Activated CD4-positive, CD25-positive, alpha-beta regulatory T cell treated with anti-CD3 and anti-CD28 coated beads, Interleukin-2, amount 50 U/mL, for 16 hours (primary cell): ENCODE data around the gene ZNF692.

ENCODE experiments used
- DNase-seq: peaks from one replicate; pipeline ENCODE4 v3.0.0-alpha.2; 2020; ENCODE audit warnings: low read depth, low spot score

Gene ZNF692

DNA sequence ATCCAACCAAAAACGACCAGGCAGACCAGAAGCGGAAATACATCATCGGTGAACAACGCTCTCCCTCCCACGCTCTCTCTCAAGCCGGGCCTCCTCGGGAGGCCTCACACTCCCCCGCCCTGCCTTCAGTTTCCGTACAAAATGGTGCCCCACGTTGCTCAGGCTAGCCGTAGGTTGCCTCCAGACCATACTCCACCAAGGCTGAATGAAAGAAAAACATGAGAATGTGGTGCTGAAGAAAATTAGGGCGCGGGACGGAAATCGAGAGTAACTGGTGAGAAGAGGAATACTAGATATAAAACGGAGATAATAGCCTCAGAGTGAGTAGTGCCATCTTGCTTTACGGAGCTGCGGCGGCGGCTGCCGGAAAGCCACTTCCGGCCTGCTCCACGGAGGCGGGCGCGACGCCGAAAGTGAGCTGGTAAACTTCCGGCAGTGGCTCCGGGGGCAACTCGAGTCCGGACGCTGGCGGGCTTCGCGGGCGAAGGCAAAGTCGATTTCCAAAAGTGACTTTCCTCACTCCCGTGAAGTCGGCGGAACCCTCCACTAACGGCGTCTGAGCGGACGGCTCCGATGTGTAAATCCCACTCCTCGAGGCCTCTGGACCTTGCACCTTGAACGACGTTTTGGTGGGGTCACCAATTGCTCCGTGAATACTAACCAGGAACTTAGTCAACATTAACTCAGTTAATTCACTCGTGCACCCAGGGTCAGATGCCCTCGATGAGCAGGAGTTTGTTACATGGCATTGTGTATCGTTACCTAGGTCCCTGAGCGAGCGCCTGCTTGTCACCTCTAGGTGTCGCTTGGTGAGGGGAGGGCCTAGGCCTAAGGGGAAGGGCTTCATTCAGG, 32.8 kb downstream of the ZNF692 start, which contains the start of gene SH3BP5L:
SH3BP5L (minus strand) TSS at position 7 of the 852 bp plus-strand sequence. CDS start 980 bp downstream, outside the sequence.
- peak; percentile 82 for DNase-seq

DNA sequence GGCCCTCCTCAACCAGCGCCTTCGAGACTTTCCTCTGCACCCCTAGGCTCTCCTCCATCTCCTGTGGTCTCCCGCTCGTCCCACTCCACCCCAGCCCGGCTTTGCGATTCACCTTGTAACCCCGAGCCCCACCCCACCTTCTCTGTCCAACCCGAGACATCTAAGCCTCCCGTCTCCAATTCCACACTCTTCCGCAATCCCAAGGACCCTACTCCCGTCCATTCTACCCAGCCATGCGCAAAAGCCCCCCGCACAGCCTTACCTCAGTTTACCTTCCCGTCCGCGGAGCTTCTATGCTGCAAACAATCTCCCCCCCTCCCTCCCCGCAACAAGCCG, 33.3 kb downstream of the ZNF692 start:
- DNase-seq: peak; percentile 4

DNA sequence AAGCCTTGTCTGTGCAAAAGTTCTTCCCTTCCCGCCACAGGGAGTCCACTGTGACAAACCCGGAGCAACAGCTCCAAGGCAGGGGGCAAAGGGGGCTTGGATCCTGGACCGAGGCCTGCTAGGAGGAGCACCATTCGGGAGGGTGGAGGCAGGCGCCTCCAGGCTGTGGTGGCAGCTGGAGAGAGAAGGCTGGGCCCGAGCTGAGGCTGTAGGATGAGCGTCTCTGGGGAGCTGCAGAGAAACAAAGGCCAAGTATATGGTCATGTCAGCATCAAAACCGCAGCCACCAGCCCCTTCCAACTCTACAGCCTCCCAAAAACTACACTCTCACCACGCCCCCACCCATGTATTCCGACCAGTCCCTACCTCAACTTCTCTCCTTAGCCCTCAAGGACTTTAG, 33.7 kb downstream of the ZNF692 start:
- no peak for DNase-seq

DNA sequence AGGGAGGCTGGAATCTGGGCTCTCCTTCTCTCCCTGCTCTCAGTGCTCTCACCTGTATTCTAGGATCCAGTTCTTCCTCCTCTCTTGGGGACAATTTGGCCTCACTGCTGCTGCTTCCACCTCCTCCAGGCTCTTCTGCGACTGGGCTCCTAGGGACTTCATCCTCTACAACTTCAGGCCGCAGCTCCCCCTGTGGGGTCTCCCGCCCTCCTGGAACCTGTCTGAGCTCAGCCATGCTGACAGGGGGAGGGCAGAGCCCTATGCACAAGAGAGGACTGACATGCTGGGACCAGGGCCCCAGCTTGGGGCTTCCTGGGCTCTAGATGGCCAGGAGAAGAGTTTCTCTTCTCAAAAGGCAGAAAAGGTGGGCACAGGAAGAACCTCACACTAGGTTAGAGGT, 34.2 kb downstream of the ZNF692 start:
- DNase-seq: no peak

DNA sequence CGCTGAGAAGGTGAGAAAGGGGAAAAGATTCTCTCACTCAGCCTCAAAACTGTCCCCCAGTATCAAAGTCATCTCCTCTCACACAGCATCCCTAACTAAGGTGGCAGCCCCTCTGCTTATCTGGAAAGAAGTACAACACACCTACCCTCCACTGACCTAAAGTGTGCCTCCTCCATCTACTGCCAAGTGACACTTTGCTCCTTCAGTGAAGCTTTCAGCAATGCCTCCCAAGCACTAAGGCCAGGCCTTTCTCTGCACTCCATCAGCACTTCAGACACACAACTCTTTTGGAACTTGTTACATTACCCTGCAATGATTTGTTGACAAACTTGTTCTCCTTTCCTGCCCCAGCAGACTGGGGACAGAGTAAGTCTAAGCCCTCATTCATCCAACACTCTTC, 34.6 kb downstream of the ZNF692 start:
- DNase-seq: no peak

DNA sequence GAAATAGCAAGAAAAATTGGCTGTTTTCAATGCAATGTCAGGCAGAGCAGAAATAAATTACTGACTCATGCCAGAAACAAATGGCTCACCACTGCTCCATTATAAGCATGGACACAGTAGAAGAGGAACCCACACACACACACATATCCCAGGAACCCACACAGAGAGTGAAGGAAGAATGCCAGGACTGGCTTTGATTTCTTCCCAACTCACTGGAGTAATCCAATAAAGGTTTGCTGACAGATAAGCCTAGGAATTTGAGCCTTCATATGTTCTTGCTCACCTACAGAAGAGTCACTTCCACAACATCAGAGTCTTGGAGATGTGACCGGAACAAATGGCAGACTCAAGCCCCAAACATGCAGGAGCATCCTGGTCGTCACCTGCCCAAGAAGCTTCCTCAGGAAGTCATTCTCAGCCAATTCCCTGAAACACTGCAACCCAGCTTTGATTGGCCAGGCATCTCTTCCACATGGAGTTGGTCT, 35.3 kb downstream of the ZNF692 start:
- DNase-seq: no peak

DNA sequence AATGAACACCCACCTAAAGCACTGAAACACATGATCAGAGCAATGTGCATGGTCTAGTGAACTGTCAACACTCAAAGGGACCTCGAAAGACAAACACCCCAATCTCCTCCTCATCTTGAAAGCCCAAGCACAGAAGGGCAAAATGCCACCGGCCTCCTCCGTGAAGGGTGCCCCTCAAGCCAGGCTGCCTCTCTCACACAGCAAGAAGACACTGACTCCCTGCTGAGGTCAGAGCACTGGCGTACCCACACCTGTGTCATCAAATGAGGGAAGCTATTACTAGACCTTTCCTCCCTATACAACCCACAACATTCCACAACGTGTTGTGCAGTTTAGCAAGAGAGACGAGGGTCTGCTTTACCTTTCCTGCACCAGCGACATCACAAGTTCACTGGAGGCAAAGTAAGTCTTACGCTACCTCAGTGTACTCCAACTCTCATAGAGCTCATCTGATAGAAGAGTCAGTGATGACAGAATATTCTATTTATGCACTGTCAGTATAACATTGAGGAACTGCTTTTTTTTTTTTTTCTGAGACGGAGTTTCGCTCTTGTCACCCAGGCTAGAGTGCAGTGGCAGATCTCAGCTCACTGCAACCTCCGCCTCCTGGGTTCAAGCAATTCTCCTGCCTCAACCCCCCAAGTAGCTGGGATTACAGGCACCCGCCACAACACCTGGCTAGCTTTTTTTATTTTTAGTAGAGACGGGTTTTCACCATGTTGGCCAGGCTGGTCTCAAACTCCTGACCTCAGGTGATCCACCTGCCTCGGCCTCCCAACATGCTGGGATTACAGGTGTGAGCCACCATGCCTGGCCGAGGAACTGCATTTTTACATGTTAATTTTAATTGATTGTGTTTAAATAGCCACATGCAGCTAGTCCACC, 36.5 kb downstream of the ZNF692 start:
- DNase-seq: no peak

DNA sequence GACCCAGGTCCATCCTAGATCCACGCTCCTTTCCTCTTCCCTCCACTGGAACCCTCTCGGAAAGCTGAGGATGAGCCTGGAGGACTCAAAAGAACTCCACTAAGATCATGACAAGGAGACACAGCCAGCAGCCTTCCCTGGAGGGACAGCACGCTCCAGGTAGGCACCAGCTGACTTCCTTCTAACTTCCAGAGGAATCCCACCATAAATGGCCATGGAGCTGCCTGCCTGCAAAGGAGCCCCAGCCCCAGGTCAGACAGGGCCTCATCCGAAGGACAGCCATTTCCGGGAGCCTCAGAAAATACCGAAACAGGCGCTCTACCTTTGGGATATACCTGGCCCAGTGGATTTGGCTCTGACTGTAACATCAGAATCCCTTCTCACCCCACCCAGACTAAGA, 37.2 kb downstream of the ZNF692 start:
- no peak for DNase-seq

DNA sequence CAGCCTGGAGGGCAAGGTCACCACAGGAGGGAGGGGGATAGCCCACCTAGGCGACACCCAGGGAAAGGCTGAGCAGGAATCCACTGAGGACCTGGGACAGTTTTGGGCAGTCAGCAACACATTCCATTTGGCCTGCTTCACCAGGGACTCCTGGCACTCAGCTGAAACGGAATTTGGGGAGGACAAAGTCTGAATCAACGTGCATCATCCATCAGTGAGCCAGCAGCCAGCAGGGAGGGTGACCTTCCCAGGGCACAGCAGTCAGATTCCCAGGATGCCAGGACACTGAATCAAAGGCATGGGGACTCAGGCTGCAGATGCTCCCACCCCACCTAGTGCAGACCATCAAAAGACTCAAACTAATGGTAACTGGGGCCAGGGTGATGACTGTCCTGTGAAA, 37.8 kb downstream of the ZNF692 start:
- DNase-seq: no peak

DNA sequence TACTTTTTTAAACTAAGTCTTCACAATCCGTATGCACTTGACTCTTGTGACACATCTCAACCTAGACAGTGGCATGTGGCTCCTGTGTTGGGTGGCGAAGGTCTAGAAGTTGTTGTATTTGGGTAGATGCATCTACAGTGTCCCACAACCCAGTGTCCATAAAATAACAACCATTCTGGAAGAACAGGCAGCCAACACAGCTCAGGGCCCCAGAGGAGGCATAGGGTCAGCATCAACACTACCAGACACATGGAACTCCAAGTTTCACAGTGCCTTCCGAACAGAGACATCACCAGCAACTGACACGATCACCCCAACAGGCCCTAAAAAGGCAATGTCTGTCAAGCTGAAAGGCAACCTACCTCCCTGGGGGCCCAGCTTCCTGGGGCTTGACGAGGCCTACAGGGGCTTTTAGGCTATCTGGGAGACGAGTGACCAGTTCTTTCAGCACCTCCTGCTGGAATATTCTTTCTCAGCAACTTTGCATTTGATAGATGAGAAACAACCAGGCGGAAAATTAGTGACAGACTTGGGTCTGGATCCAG, 38.8 kb downstream of the ZNF692 start:
- no peak for DNase-seq

DNA sequence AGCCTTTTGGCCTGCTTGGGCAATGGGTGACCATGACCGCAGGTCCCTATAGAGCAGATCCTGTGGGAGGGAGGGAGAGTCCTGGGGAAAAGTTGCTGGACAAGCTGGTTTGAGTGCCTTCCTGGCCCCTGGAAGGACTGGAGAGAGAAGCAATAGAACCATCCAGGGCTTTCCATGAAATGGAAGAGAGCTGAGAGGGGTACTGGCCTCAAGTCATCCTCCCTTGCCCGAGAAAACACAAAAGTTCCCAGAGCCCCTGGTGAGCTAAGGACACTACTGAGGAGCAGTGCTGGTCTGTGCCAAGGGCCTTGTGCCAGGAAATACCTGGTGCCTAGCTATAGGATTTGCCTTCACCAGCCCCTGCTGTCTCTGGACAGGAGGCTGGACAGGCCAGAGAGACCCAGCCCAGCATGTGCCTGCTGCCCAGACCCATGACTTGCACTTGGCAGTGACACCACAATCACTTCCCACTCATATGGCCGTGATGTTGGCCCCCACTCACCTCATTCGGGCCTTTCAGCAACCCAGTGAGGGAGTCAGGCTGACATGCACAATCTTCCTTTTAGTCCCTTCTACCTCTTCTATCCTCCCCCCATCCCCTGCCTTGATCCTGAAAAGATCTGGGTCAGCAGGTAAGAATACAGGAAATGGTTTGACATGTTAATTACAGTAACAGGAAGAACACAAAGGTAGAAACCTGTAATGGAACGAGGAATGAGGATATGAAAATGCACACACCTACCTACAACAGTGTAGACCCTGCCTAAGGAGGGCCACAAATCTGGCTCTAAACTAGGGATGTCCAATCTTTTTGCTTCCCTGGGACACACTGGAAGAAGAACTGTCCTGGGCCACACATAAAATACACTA, 40.1 kb downstream of the ZNF692 start:
- DNase-seq: no peak

DNA sequence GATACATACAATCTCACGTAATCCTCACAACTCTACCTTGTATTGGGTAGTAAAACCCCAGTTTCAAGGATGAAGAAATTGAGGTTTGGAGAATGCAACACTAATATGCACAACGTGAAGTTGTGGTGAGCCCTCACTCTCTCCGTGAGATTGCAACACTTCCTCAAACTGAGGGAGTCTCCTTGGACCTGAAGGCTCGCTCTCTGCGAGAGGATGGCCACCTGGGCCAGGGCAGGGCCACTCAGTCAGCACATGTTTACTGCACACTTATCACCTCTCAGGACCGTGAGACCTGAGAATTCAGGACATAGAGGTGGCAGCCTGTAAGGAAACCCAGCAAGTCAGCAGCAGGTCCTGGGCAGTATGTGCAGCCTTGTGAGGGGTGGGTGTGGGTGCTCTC, 41.8 kb downstream of the ZNF692 start:
- DNase-seq: no peak

DNA sequence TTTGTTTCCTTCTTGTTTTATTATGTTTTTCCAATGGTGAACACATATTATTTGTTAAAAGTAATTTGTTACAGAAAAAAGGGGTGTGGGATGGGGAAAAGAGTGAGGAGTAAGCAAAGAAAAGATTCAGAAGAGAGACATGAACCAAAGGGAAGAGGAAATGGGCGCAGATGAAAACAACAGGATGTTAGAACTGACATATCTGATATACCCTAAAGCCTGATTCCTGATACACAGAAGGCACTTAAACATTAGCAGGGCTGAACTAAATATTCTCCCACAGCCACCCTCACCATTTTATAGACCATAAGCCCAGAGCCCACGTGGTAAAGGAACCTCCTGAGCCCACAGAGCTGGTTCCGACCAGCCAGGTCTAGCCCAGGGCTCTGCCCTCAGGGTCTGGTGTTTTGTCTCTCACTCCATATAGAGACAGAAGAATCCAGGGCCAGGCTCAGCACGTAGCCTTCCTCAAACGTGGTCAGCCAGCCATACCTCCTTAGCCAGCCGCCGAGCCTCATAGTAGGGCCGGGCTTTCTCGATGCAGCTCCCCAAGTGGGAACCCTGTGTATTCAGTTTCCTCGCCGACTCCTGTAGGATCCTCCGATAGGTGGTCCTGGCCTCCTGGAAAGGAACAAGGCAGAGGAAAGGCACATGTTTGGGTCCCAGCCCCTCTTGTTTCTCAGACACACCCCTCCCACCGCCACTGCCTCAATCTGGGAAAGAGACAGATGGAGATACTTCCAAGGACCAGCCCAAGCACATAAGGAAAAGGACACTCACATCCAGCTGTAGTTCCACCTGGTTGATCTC, 42.6 kb downstream of the ZNF692 start:
- no peak for DNase-seq

DNA sequence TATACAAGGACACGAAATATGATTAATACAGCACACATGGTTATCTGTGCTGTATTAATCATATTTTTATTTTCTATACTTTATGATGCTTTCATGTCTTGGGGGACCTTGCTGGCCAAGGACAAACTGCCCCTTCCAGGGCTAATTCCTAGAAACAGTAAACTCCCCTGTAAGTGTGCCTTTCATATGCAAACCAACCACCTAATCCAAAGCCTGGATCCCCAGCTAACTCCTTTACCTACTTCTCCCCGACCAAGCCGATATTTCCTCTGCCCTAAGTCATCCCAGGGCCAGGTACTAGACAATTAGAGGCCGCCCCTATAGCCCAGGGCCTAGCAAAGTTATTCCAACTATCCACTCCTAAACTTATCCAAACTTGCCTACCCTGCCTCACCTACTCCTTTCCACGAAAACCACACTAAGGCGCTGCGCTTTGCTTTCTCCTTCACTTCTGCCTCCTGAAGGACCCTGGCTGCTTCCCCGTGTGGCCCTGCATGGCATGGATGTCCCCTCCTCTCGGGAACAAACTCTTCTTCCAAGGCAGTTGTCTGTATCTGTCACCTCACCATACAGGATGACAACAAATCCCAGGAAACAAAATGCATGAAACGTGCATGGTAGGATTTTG, 43.4 kb downstream of the ZNF692 start:
- no peak for DNase-seq

DNA sequence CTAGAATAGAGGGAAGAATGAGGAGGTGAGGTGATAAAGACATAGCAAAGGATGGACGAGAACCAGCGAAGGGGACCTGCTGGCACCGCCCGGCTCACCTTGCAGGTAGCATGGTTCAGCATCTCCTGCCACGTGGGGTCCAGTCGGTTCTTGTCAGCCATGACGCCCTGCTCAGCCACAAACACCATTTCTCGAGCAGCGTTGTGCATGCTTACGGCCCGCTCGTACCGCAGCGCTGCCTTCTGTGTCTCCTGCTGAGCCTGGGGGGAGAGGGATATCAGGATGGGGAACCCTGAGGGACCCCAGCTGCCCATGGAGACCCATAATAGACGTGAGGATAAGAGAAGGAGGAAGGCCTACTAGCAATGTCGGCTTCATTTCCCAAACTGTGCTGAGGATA, 44.5 kb downstream of the ZNF692 start:
- DNase-seq: no peak

DNA sequence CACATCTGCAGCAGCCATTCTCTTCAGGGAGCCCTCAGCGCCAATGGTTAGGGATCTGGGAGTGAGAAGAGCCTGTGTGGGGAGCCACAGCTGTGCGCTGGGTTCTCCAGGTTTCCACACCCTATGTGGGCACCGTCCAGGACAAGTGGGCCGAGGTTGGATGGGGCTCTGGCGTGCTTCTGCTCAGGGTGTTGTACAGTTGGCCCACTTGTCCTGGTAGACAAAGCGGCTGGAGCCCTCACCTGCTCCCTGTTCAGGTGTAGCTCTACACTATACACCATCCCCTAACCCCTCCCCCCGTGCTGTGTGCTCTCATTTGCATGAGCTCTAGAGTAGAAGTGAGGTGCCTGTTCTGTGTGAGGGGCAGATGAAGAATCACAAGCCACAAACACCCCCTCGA, 45.3 kb downstream of the ZNF692 start:
- DNase-seq: no peak

DNA sequence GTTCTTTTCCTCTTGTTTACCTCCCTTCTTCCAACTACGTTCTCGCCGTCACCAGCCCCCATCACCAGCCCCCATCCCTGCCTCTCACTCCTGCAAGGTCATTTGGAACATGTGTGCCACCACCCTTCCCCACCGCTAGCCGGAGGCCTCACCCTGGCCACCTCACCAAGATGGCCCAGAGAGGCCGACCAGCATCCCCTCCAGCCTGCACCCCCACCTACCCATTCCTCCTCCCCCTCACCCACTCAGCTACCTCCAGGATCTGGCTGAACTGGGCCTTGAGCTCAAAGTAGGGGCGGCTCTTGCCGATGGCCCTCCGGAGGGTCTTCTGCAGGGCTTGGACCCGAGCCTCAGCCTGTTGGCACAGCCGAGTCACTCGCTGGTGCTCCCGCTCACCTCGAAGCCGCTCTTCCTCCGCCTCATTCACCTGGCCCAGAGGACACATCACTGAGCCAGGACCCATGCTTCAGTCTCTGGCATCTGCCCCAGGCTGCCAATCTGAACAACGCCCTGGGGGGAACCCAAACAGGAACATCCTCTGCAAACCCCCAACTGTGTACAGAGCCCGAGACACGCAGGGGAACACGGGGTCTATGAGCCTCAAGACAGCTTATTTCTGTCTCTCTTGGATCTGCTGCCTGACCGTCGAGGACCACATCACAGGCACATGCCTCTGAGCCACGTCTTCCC, 46.0 kb downstream of the ZNF692 start:
- no peak for DNase-seq

DNA sequence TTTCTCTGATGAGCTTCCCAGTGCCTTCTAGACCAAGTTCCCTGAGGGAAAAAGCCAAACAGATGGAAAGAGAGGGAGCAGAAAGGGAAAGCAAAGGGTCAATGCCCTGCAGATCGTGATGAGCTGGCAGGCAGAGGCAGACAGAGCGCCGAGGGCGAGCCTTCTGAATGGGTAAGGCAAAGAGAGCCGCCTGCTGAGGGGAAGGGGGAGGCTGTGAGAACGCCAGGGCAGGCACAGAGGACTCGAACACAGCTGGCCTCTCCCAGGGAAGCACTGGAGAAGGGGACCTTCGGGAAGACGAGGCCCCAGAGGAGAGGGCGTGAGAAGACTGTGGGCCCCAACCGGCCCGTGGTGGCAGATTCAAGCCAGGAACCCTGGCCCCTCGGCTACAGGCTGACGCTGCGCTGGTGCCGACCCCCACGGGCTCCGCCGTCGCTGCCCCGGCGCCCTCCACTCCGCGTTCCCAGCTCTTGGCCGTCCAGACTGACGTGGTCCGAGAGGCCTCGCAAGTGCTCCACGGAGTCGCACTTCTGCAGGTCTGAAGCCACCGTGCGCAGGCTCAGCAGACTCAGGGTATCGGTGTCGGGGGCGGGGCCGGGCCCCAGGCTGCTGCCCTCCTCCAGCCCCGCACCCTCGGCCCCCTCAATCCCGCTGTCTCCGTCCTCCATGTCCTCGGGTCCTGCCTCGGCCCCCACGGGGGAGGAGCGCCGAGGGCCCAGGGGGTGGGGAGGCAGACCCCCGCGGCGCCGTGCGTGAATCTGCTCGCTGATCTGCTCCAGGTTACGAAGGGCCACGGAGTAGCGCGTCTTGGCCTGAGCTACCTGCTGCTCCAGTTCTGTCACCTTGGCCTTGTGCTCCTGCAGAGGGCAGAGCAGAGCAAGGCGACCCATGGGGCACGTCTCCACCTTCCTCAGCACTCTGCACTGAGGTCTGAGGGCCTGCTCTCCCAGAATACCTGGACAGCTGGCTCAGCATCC, 47.1 kb downstream of the ZNF692 start:
- no peak for DNase-seq
